RWPE1 (cell line): Measurements from ENCODE around the gene KIR3DL1.
A peak's percentile ranks its signal among the peaks of the same experiment; 100 is the strongest.
"Not testable (repeated sequence)": the region's sequence is repeated elsewhere in the genome, so short reads cannot be mapped to it uniquely, and the experiment has no call there.

Experiments used
- CTCF ChIA-PET: fragments of 350-600 bp; sonication (Branson Sonifier 250); formaldehyde crosslinking; extraction: SDS; loops from one replicate; lab custom pipeline; 2021; lab: Yijun Ruan, JAX
- POLR2A ChIA-PET: fragments of 400-600 bp; formaldehyde crosslinking; extraction: SDS; loops from one replicate; lab custom pipeline; 2020; ENCODE audit warnings: antibody characterized with exemption; ENCODE audit not compliant: low non-redundant PET; lab: Yijun Ruan, JAX
- DNase-seq: peaks from one replicate; pipeline ENCODE4 v3.0.0; 2012; ENCODE audit warnings: low spot score
- H3K27ac ChIP-seq: fragments of 450-650 bp; 2 replicates; pipeline ENCODE4 v1.5.1; 2017
- CTCF ChIP-seq: fragments of 450-650 bp; conservative IDR thresholded peaks from 2 replicates; pipeline ENCODE4 v1.5.1; 2017; ENCODE audit warnings: low read depth, mild to moderate bottlenecking

KIR3DL1 gene

GRCh38 chr19:54805665-54806515 lies 10.4 kb upstream of the KIR3DL1 start:
- H3K27ac ChIP-seq = no peak overlapping the region
- POLR2A ChIA-PET = no interaction called here
- TF ChIP-seq CTCF = no peak
- CTCF ChIA-PET = no interaction called here
- no peak for DNase-seq

DNA sequence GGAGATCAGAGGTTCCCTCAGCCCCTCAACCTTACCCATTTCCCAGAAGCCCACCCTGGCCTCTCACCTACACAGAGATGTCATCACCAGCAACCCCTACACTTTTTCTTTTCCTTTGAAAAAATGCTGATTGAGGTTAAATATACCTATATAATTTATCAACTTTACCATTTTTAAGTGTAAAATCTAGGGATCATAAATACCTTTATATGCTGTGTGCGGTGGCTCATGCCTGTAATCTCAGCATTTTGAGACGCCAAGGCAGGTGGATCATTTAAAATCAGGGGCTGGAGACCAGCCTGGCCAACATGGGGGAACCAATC lies 9.8 kb upstream of the KIR3DL1 start:
- ChIA-PET POLR2A (no interaction called here), CTCF (no interaction called here)
- no peak for DNase-seq
- no peak overlapping the region for H3K27ac ChIP-seq
- TF ChIP-seq CTCF = no peak

GRCh38 chr19:54814571-54814970 lies 1.7 kb upstream of the KIR3DL1 start:
- POLR2A ChIA-PET, H3K27ac ChIP-seq, DNase-seq: not testable (repeated sequence)
- CTCF ChIA-PET = interaction anchor here (0.7 kb wide), 1 partner anchor 173 kb away, joined by 3 read pairs; no protein-coding TSS in a partner anchor

DNA sequence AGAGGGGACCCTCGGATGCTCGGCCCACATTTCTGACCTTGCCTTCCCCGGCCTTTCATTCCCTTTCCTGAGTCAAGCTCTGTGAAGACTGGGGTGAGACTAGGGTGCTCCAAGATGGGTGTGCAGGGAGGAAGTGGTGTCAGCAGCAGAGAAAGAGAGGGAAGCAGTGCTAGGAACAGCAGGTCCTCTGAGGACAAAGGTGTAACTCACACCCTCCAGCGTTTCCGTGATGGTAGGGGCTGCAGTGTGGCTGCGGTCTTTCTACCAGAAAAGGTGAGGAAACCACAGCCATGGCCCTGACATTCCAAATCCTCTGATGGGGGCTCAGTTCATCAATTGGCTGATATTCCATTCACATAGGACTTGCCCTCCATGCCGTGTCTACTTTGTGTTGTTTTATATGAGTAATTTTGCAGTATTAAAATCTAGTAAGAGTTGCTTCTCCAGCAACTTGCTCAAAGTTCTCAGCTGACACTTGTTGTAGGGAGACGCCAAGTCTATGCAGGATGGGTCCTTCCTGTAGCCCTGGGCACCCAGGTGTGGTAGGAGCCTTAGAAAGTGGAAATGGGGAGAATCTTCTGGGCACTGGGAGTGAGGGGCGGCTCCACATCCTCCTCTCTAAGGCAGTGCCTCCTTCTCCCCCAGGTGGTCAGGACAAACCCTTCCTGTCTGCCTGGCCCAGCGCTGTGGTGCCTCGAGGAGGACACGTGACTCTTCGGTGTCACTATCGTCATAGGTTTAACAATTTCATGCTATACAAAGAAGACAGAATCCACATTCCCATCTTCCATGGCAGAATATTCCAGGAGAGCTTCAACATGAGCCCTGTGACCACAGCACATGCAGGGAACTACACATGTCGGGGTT lies 1.6 kb downstream of the KIR3DL1 start:
- DNase-seq = no peak
- CTCF ChIA-PET = no interaction called here
- TF ChIP-seq CTCF = no peak
- POLR2A ChIA-PET = no interaction called here
- no peak overlapping the region for H3K27ac ChIP-seq

- CTCF ChIA-PET, DNase-seq, POLR2A ChIA-PET, H3K27ac ChIP-seq: not testable (repeated sequence)
Measured at GRCh38 chr19:54824416-54824815, 8.1 kb downstream of the KIR3DL1 start.

- CTCF ChIA-PET, POLR2A ChIA-PET, DNase-seq: not testable (repeated sequence)
- H3K27ac ChIP-seq = peak overlapping the region; percentile 82
Measured at GRCh38 chr19:54825326-54825725, 9.1 kb downstream of the KIR3DL1 start.

GRCh38 chr19:54828064-54828463 lies 11.8 kb downstream of the KIR3DL1 start:
- CTCF ChIA-PET, H3K27ac ChIP-seq, POLR2A ChIA-PET, DNase-seq: not testable (repeated sequence)

GRCh38 chr19:54832496-54832895 lies 16.2 kb downstream of the KIR3DL1 start, which contains the start of gene KIR2DS4:
Gene KIR2DS4 (plus strand): TSS chr19:54832676.
- DNase-seq, H3K27ac ChIP-seq, CTCF ChIA-PET, POLR2A ChIA-PET: not testable (repeated sequence)

DNA sequence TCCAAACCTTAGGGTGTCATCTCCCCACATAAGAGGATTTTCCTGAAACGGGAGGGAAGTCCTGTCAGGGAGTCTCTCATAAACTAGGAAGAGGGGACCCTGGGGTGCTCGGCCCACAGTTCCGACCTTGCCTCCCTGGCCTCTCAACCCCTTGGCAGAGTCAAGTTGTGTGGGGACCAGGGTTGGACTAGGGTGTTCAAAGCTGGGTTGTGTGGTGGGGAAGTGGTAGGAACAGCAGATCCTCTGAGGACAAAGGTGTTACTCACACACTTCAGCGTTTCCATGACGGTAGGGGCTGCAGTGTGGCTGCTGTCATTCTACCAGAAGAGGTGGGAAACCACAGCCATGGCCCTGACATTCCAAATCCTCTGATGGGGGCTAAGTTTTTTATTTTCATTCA lies 18.9 kb downstream of the KIR3DL1 start:
- DNase-seq, CTCF ChIA-PET, H3K27ac ChIP-seq, POLR2A ChIA-PET: not testable (repeated sequence)

GRCh38 chr19:54837522-54837921 lies 21.3 kb downstream of the KIR3DL1 start:
- POLR2A ChIA-PET, DNase-seq, H3K27ac ChIP-seq, CTCF ChIA-PET: not testable (repeated sequence)

DNA sequence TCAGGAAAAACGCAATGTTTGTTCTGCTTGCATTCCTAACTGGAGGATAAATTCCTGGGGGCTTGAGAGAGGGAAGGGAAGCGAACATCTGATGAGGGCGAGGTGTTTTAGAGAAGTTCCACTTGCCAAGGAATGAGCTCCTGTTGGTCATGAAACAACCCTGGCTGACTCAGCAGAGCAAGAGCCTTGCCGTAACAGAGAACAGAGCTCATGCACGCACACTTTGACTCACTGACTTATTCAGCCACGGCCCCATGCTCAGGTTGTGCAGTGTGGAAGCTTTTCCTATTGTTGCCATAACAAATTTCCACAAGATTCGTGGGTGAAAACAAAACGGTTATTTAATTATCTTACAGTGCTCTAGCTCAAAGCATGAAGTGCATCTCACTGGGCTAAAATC lies 26.9 kb downstream of the KIR3DL1 start:
- DNase-seq, CTCF ChIA-PET, POLR2A ChIA-PET, H3K27ac ChIP-seq: not testable (repeated sequence)

DNA sequence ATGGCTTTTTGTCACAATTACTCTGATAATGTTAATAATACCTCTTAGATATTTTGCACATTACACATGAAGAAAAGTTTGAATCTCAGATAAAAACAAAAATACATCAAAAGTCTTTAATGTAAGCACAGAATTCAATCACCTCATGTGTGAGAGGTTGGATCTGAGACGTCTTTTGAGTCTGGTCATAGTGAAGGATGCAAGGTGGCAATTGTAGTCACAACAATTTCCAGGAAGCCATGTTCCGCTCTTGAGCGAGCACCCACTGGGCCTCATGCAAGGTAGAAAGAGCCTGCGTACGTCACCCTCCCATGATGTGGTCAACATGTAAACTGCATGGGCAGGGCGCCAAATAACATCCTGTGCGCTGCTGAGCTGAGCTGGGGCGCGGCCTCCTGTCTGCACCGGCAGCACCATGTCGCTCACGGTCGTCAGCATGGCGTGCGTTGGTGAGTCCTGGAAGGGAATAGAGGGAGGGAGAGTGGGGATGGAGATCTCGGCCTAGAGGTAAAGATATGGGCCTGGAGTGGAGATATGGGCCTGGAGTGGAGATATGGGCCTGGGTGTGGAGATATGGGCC lies 33.9 kb downstream of the KIR3DL1 start, which contains the start of gene KIR3DL2:
Gene KIR3DL2 (plus strand): TSS at position 383 of the 580 bp plus-strand sequence. CDS start 33 bp downstream, at position 416.
- POLR2A ChIA-PET, DNase-seq, H3K27ac ChIP-seq, CTCF ChIA-PET: not testable (repeated sequence)
